CD14-positive monocyte (primary cell): Measurements from ENCODE around the gene TJP3. TPM values are rescaled to one million over a fixed set of nuclear protein-coding genes. Genes with fewer than 3 reads are reported as not detected.

Source experiments
- DNase-seq, 3 donors: peaks; one replicate each; pipeline ENCODE4 v3.0.0-alpha.2; 2011 to 2022
- H2AFZ ChIP-seq: 2 replicates; pipeline ENCODE4 v1.6.0; 2012; ENCODE audit warnings: mild to moderate bottlenecking, low read depth, low read length, inconsistent platforms; ENCODE audit not compliant: insufficient read depth, poor library complexity, severe bottlenecking
- H3K27ac ChIP-seq, 2 donors: 1 replicate in 1 of 2; 2 replicates in 1 of 2; pipeline ENCODE4 v1.5.1; 2012 to 2013; ENCODE audit warnings: low read length in 2 of 2, control low read depth in 1 of 2, inconsistent platforms in 1 of 2, low read depth in 1 of 2, mild to moderate bottlenecking in 1 of 2
- H3K27me3 ChIP-seq, 2 donors: one replicate each; pipeline versions ENCODE4 v1.6.0 to v1.6.1; 2011 to 2013; ENCODE audit warnings: low read length in 2 of 2; ENCODE audit not compliant: control insufficient read depth in 2 of 2, insufficient read depth in 2 of 2
- H3K36me3 ChIP-seq, 2 donors: replicated peaks in 1 of 2; 1 replicate in 1 of 2; 2 replicates in 1 of 2; pipeline versions ENCODE4 v1.5.1 to v1.6.1; 2012 to 2013; ENCODE audit warnings: low read length in 2 of 2, control low read depth in 1 of 2, inconsistent platforms in 1 of 2, mild to moderate bottlenecking in 1 of 2; ENCODE audit not compliant: insufficient read depth in 2 of 2, control insufficient read depth in 1 of 2
- H3K4me1 ChIP-seq, 2 donors: 1 replicate in 1 of 2; 2 replicates in 1 of 2; pipeline versions ENCODE4 v1.5.1 to v1.6.1; 2012 to 2013; ENCODE audit warnings: low read length in 2 of 2, control low read depth in 1 of 2, inconsistent platforms in 1 of 2, mild to moderate bottlenecking in 1 of 2, moderate library complexity in 1 of 2; ENCODE audit not compliant: insufficient read depth in 2 of 2, control insufficient read depth in 1 of 2
- H3K4me2 ChIP-seq: replicated peaks from 2 replicates; pipeline ENCODE3; 2012; ENCODE audit warnings: low read length, moderate library complexity, mild to moderate bottlenecking; ENCODE audit not compliant: poor library complexity, severe bottlenecking; ENCODE audit errors: extremely low read depth
- H3K4me3 ChIP-seq, 3 experiments: fragments of 200-600 bp in 1 of 3; sonication (generic) in 1 of 3; replicated peaks in 1 of 3; 1 replicate in 2 of 3; 2 replicates in 1 of 3; pipeline ENCODE4 v1.5.1; 2011 to 2013; ENCODE audit warnings: low read length in 3 of 3, mild to moderate bottlenecking in 3 of 3, control low read depth in 2 of 3, low read depth in 2 of 3, inconsistent platforms in 1 of 3, moderate library complexity in 1 of 3
- H3K79me2 ChIP-seq: 2 replicates; pipeline ENCODE4 v1.6.0; 2012; ENCODE audit warnings: mild to moderate bottlenecking, control low read depth, inconsistent platforms, low read length, moderate library complexity; ENCODE audit not compliant: insufficient read depth
- H3K9ac ChIP-seq: 2 replicates; pipeline ENCODE4 v1.6.0; 2017; ENCODE audit warnings: low read length, mild to moderate bottlenecking; ENCODE audit not compliant: insufficient read depth, poor library complexity, severe bottlenecking
- H3K9me3 ChIP-seq, 2 donors: replicated peaks in 1 of 2; 1 replicate in 1 of 2; 2 replicates in 1 of 2; pipeline versions ENCODE4 v1.5.1 to v1.6.1; 2012 to 2013; ENCODE audit warnings: low read length in 2 of 2, control low read depth in 1 of 2; ENCODE audit not compliant: control insufficient read depth in 1 of 2, insufficient read depth in 1 of 2
- H4K20me1 ChIP-seq: 2 replicates; pipeline ENCODE4 v1.6.0; 2012; ENCODE audit warnings: mild to moderate bottlenecking, low read length, control low read depth, moderate library complexity; ENCODE audit not compliant: insufficient read depth
- H3K27ac Mint-ChIP-seq, 7 donors: one replicate each; pipeline ENCODE4 v1.8.0; 2020; ENCODE audit warnings: mild to moderate bottlenecking in 7 of 7, mixed read lengths in 7 of 7, moderate library complexity in 6 of 7, inconsistent platforms in 2 of 7
- H3K27me3 Mint-ChIP-seq, 3 donors: one replicate each; pipeline ENCODE4 v1.8.0; 2021 to 2022; ENCODE audit warnings: low read depth in 3 of 3, mild to moderate bottlenecking in 3 of 3, mixed read lengths in 3 of 3, moderate library complexity in 3 of 3, inconsistent platforms in 1 of 3
- H3K36me3 Mint-ChIP-seq, 2 donors: one replicate each; pipeline ENCODE4 v1.8.0; 2020; ENCODE audit warnings: mixed read lengths in 2 of 2, inconsistent platforms in 1 of 2, mild to moderate bottlenecking in 1 of 2
- H3K4me1 Mint-ChIP-seq: one replicate; pipeline ENCODE4 v1.8.0; 2020; ENCODE audit warnings: mild to moderate bottlenecking, mixed read lengths
- H3K4me3 Mint-ChIP-seq, 2 donors: one replicate each; pipeline ENCODE4 v1.8.0; 2020; ENCODE audit warnings: mild to moderate bottlenecking in 2 of 2, mixed read lengths in 2 of 2, moderate library complexity in 1 of 2
- H3K9me3 Mint-ChIP-seq, 7 donors: one replicate each; pipeline ENCODE4 v1.8.0; 2020 to 2022; ENCODE audit warnings: mixed read lengths in 7 of 7, mild to moderate bottlenecking in 6 of 7, moderate library complexity in 6 of 7, inconsistent platforms in 2 of 7
- WGBS: methylation state at CpG from one replicate; pipeline ENCODE4 v1.1.5; 2013; ENCODE audit warnings: missing lambda C conversion rate; ENCODE audit not compliant: insufficient coverage; 5-methylcytosine and 5-hydroxymethylcytosine counted together
- intact Hi-C, 2 donors: fragments of 100-400 bp; cut with micrococcal nuclease; formaldehyde crosslinking; loops; one replicate each; pipeline versions ENCODE4 v1.15.0 to v1.15.1; 2023
- polyA plus RNA-seq, 3 donors: library from polyadenylated mRNA; depleted of rRNA in 1 of 3; unstranded in 2 of 3; stranded (reverse) in 1 of 3; fragments of 300-500 nt in 2 of 3; fragments of >200 nt in 1 of 3; fragmentation: Illumina TruSeq in 2 of 3; gene quantifications; 1 replicate in 2 of 3; 2 replicates in 1 of 3; pipeline ENCODE4 v1.2.3, GENCODE V29; 2012 to 2021
- TF ChIP-seq, protein P1 (sequence below): fragments of 200-600 bp; IDR thresholded peaks from one replicate; pipeline ENCODE4 v1.8.0; 2022; ENCODE audit warnings: antibody characterized with exemption, mild to moderate bottlenecking

Gene TJP3
- polyA plus RNA-seq, 3 donors, result 0.01 TPM; not detected in 2

DNA sequence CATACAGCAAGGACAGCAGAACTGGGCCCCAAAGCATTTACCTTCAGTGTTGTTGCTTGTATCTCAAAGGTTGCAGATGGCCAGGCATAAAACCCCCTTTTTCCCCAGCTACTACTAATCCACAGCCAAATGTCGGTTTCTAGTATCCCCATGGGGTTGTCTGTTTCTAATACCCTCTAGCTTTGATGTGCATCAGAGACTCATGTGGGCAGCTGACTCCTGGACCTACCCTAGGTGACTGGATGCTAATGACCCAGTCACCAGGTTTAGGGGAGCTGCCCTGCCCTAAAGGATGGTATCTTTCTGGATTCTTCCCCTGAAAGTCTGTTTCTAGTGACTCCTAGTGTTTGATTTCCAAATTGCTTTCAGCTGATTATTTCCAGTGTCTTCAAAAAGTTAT, 23.9 kb downstream of the TJP3 start:
- Mint-ChIP-seq H3K27me3 (peaks cover 2 to 4% (median 3%) of the 10 kb centered on the region in 3 donors), H3K4me1 (no peaks in the 10 kb centered on the region)
- TF ChIP-seq, protein P1, sequence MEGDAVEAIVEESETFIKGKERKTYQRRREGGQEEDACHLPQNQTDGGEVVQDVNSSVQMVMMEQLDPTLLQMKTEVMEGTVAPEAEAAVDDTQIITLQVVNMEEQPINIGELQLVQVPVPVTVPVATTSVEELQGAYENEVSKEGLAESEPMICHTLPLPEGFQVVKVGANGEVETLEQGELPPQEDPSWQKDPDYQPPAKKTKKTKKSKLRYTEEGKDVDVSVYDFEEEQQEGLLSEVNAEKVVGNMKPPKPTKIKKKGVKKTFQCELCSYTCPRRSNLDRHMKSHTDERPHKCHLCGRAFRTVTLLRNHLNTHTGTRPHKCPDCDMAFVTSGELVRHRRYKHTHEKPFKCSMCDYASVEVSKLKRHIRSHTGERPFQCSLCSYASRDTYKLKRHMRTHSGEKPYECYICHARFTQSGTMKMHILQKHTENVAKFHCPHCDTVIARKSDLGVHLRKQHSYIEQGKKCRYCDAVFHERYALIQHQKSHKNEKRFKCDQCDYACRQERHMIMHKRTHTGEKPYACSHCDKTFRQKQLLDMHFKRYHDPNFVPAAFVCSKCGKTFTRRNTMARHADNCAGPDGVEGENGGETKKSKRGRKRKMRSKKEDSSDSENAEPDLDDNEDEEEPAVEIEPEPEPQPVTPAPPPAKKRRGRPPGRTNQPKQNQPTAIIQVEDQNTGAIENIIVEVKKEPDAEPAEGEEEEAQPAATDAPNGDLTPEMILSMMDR, result peak; percentile 8

DNA sequence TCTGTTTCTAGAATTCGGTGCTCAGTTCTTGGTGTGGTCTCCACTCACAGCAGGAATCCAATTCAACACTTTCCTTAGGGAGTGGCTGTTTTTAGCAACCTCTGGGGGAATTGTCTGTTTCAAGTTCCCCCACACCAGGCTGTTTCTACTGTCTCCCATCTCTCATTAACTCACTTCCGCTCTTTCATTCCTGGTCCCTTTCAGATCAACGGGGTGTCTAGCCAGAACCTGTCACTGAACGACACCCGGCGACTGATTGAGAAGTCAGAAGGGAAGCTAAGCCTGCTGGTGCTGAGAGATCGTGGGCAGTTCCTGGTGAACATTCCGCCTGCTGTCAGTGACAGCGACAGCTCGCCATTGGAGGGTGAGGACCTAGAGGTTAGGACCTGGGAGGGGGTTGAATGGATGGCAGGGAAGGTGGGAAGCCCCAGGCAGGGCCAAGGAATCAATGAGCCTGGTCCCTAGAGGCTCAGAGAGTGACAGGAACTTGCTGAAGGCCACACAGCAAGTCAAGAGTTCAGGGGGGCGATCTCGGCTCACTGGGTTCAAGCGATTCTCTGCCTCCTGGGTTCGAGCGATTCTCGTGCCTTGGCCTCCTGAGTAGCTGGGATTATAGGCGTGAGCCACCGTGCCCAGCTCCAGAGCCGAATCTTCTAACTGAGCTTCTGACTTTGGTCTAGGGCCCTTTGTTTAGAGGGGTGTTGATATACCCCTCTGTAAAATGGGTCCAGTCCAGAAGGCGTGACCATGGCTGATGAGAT, 25.5 kb downstream of the TJP3 start:
- Histone ChIP-seq H3K4me2 (no peak overlapping the region), H3K27ac (no peak overlapping the region), H3K79me2 (no peaks in the 10 kb centered on the region), H3K4me1 (no peaks in the 10 kb centered on the region), H3K27me3 (no peaks in the 10 kb centered on the region), H2AFZ (no peak overlapping the region), H3K36me3 (no peaks in the 10 kb centered on the region), H3K9ac (no peak overlapping the region), H3K4me3 (no peak overlapping the region), H4K20me1 (no peaks in the 10 kb centered on the region), H3K9me3 (no peaks in the 10 kb centered on the region)
- Mint-ChIP-seq H3K27ac (no peak overlapping the region), H3K4me3 (no peak overlapping the region), H3K4me1 (no peaks in the 10 kb centered on the region), H3K9me3 (peaks cover 0 to 2% (median 0%) of the 10 kb centered on the region in 7 donors), H3K27me3 (peaks cover 3 to 8% (median 7%) of the 10 kb centered on the region in 3 donors), H3K36me3 (no peaks in the 10 kb centered on the region)
- TF ChIP-seq, protein P1, result no peak
- WGBS, result 80% methylated on average over 11 of the region's 20 CpGs
- intact Hi-C loops, result no loop called here
- DNase-seq, result no peak

More for the DNA sequence above, 23.9 kb downstream of the TJP3 start:
- Histone ChIP-seq H3K27ac (no peak overlapping the region), H3K79me2 (no peaks in the 10 kb centered on the region), H3K9ac (no peak overlapping the region), H3K4me3 (no peak overlapping the region), H4K20me1 (no peaks in the 10 kb centered on the region), H3K9me3 (no peaks in the 10 kb centered on the region), H3K27me3 (no peaks in the 10 kb centered on the region), H2AFZ (no peak overlapping the region), H3K4me2 (no peak overlapping the region), H3K36me3 (no peaks in the 10 kb centered on the region), H3K4me1 (no peaks in the 10 kb centered on the region)
- no peaks in the 10 kb centered on the region for H3K36me3 Mint-ChIP-seq
- H3K9me3 Mint-ChIP-seq, result peaks cover 0 to 2% (median 0%) of the 10 kb centered on the region in 7 donors
- no CpG with 5 or more reads among the region's 1 CpG for WGBS
- H3K4me3 Mint-ChIP-seq, result no peak overlapping the region
- no peak for DNase-seq
- intact Hi-C loops, result no loop called here
- H3K27ac Mint-ChIP-seq, result no peak overlapping the region
